Trophoblast cell (in vitro differentiated cells and primary cell): ENCODE data around the gene KCNAB1.

Experiments used
- DNase-seq, 2 donors: peaks; one replicate each; pipeline ENCODE4 v3.0.0-alpha.2; 2016
- H2AFZ ChIP-seq: 2 replicates; pipeline ENCODE4 v1.6.1; 2013; ENCODE audit warnings: low read length, moderate library complexity, mild to moderate bottlenecking; ENCODE audit not compliant: insufficient read depth, poor library complexity
- H2AK5ac ChIP-seq: 2 replicates; pipeline ENCODE4 v1.6.1; 2013; ENCODE audit warnings: mild to moderate bottlenecking, low read length
- H2BK120ac ChIP-seq: 2 replicates; pipeline ENCODE4 v1.6.1; 2013; ENCODE audit warnings: low read length, mild to moderate bottlenecking, moderate library complexity; ENCODE audit not compliant: insufficient read depth, poor library complexity
- H2BK12ac ChIP-seq: 2 replicates; pipeline ENCODE4 v1.6.1; 2013; ENCODE audit warnings: mild to moderate bottlenecking, low read length, moderate library complexity
- H2BK5ac ChIP-seq: 2 replicates; pipeline ENCODE4 v1.6.1; 2013; ENCODE audit warnings: low read length, low read depth, moderate library complexity, mild to moderate bottlenecking; ENCODE audit not compliant: poor library complexity
- H3K14ac ChIP-seq: 2 replicates; pipeline ENCODE4 v1.6.1; 2013; ENCODE audit warnings: mild to moderate bottlenecking, low read length
- H3K18ac ChIP-seq: 2 replicates; pipeline ENCODE4 v1.6.1; 2013; ENCODE audit warnings: mild to moderate bottlenecking, low read length
- H3K23ac ChIP-seq: 2 replicates; pipeline ENCODE4 v1.6.1; 2013; ENCODE audit warnings: low read length
- H3K27ac ChIP-seq: 2 replicates; pipeline ENCODE4 v1.5.1; 2013; ENCODE audit warnings: low read depth, mild to moderate bottlenecking, inconsistent platforms, low read length, moderate library complexity
- H3K27me3 ChIP-seq: 2 replicates; pipeline ENCODE4 v1.6.1; 2013; ENCODE audit warnings: inconsistent platforms, mild to moderate bottlenecking, low read length, moderate library complexity; ENCODE audit not compliant: insufficient read depth
- H3K36me3 ChIP-seq, 2 experiments: 1 replicate in 1 of 2; 2 replicates in 1 of 2; pipeline ENCODE4 v1.6.1; 2013; ENCODE audit warnings: low read length in 2 of 2, mild to moderate bottlenecking in 2 of 2, moderate library complexity in 1 of 2; ENCODE audit not compliant: insufficient read depth in 2 of 2, control insufficient read depth in 1 of 2
- H3K4ac ChIP-seq: 2 replicates; pipeline ENCODE4 v1.6.1; 2013; ENCODE audit warnings: low read depth, mild to moderate bottlenecking, low read length, moderate library complexity
- H3K4me1 ChIP-seq, 2 experiments: 1 replicate in 1 of 2; 2 replicates in 1 of 2; pipeline ENCODE4 v1.6.1; 2013; ENCODE audit warnings: low read length in 2 of 2, mild to moderate bottlenecking in 2 of 2, moderate library complexity in 1 of 2; ENCODE audit not compliant: insufficient read depth in 2 of 2, control insufficient read depth in 1 of 2
- H3K4me2 ChIP-seq: 2 replicates; pipeline ENCODE4 v1.6.1; 2013; ENCODE audit warnings: inconsistent platforms, mild to moderate bottlenecking, low read length, moderate library complexity
- H3K4me3 ChIP-seq: 2 replicates; pipeline ENCODE4 v1.5.1; 2013; ENCODE audit warnings: mild to moderate bottlenecking, low read depth, low read length, inconsistent platforms
- H3K79me1 ChIP-seq: one replicate; pipeline ENCODE4 v1.6.1; 2013; ENCODE audit warnings: low read length
- H3K79me2 ChIP-seq: 2 replicates; pipeline ENCODE4 v1.6.1; 2013; ENCODE audit warnings: low read length, mild to moderate bottlenecking; ENCODE audit not compliant: control insufficient read depth, insufficient read depth, poor library complexity
- H3K9ac ChIP-seq: 2 replicates; pipeline ENCODE4 v1.6.1; 2013; ENCODE audit warnings: mild to moderate bottlenecking, low read length
- H3K9me3 ChIP-seq: 2 replicates; pipeline ENCODE4 v1.6.1; 2013; ENCODE audit warnings: low read depth, mild to moderate bottlenecking, control low read depth, inconsistent platforms, low read length; ENCODE audit not compliant: insufficient read depth
- H4K12ac ChIP-seq: 2 replicates; pipeline ENCODE4 v1.6.1; 2013; ENCODE audit warnings: low read depth, mild to moderate bottlenecking, low read length, moderate library complexity
- H4K8ac ChIP-seq: 2 replicates; pipeline ENCODE4 v1.6.1; 2013; ENCODE audit warnings: low read depth, mild to moderate bottlenecking, low read length, moderate library complexity
- H4K91ac ChIP-seq: one replicate; pipeline ENCODE4 v1.6.1; 2013; ENCODE audit warnings: low read depth, mild to moderate bottlenecking, low read length, moderate library complexity
- WGBS: extraction: QIAGEN DNeasy Blood & Tissue Kit; methylation state at CpG from one replicate; pipeline ENCODE4 v1.1.7; 2013; ENCODE audit warnings: missing lambda C conversion rate; ENCODE audit not compliant: insufficient read length, insufficient coverage; ENCODE audit errors: extremely low coverage; 5-methylcytosine and 5-hydroxymethylcytosine counted together

KCNAB1 gene

DNA sequence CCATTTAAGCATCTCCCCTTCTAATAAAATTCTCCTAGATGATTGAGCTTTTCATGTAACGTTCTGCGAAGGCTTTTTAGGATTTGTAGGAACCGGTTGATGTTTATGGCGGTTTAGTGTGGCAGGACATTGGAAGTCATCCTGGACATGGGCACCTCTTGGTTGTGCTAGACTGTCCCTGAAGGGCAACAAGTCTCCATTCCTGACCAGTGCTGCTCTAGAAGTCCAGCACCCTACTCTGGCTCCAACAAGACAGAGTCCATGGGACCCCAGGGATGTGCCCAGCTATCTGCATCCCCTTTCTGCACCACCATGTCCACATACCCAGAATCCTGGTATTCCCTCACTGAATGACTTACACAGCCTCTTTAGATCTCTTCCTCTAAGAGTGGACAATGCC is 46.4 kb downstream of the KCNAB1 start:
- H2BK5ac ChIP-seq = no peak overlapping the region
- no peaks in the 10 kb centered on the region for H3K79me1 ChIP-seq
- no peaks in the 10 kb centered on the region for H3K9me3 ChIP-seq
- no peaks in the 10 kb centered on the region for H3K79me2 ChIP-seq
- no CpG with 5 or more reads among the region's 4 CpGs for WGBS
- H3K14ac ChIP-seq = no peak overlapping the region
- H2AK5ac ChIP-seq = no peak overlapping the region
- H3K27ac ChIP-seq = no peak overlapping the region
- no peak overlapping the region for H3K9ac ChIP-seq
- no peak overlapping the region for H3K4me3 ChIP-seq
- H4K8ac ChIP-seq = no peak overlapping the region
- no peak overlapping the region for H2AFZ ChIP-seq
- no peak overlapping the region for H3K18ac ChIP-seq
- H3K4me1 ChIP-seq = no peaks in the 10 kb centered on the region
- H2BK120ac ChIP-seq = no peak overlapping the region
- no peak overlapping the region for H2BK12ac ChIP-seq
- no peak for DNase-seq
- no peak overlapping the region for H3K4me2 ChIP-seq
- H3K36me3 ChIP-seq = no peaks in the 10 kb centered on the region
- H3K4ac ChIP-seq = no peak overlapping the region
- H3K23ac ChIP-seq = no peak overlapping the region
- no peaks in the 10 kb centered on the region for H3K27me3 ChIP-seq
- no peak overlapping the region for H4K91ac ChIP-seq
- no peak overlapping the region for H4K12ac ChIP-seq

DNA sequence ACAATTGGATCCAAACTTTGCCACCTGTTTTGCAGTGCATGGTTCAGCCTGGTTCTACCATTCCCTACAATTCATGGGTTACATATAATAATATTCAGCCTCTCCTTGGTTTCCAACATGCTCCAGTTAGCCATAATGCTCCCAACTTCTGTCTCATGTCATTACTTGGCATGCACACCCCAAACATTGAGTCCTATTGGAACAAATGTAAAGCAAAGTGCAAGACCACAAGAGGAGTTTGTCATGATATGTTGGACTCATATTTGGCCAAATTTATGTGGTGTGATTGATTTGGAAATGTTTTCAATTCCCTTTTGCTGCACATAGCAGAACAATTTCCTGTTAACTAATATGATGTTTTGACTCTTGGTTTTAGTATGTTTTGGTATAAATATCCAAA is 50.2 kb downstream of the KCNAB1 start:
- Histone ChIP-seq H3K36me3 (no peaks in the 10 kb centered on the region), H3K18ac (no peak overlapping the region), H4K12ac (no peak overlapping the region), H3K4me3 (no peak overlapping the region), H2BK120ac (no peak overlapping the region), H2BK5ac (no peak overlapping the region), H3K9me3 (no peaks in the 10 kb centered on the region), H3K79me2 (no peaks in the 10 kb centered on the region), H3K27me3 (no peaks in the 10 kb centered on the region), H3K23ac (no peak overlapping the region), H3K14ac (no peak overlapping the region), H3K4ac (no peak overlapping the region), H3K4me1 (no peaks in the 10 kb centered on the region), H3K79me1 (no peaks in the 10 kb centered on the region), H3K4me2 (no peak overlapping the region), H2AK5ac (no peak overlapping the region), H2BK12ac (no peak overlapping the region), H4K91ac (no peak overlapping the region), H3K9ac (no peak overlapping the region), H4K8ac (no peak overlapping the region), H3K27ac (no peak overlapping the region), H2AFZ (no peak overlapping the region)
- DNase-seq = no peak

DNA sequence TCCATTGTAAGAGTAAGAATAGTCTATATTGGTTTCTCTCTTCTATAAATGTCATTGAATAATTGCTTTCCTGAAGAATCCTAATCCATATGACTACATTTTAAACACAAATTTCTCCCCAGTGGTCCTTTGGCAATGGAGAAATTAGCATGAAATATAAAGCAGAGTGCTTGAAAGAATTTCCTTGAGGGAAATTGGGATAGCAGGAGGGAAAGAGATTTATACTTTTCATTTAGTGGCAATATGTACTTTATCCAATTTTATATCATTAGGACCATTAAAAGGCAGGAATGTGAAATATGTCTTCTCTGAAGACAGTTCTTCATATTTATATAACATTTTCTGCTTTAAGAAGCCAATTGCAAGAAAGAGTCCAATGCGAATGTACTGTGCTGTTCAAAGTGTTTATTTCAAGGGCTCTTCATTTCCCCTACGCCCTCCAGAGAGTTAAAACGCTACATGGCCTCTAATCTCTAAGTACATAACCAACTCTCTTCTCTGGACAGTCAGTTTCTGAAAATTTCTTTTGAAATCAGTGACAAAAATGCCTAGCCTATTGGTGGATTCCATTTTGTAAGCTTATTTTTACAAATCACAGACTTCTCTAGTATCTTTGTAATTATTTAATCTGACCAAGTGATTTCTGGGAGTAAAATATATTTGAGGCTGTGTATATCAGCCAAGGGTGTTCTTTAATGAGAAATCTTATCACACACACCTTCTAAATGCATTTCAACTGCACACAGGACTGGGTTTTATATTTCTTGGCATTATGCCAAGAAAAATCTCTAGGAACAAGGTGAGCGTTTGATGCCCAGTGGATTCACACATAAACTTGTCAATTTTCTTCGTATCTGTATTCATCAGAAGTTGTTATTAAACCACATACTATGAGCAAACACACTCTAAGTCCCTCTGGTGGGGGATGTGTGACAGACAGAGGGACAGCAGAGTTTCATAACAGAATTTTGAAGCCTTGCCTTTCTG is 51.2 kb downstream of the KCNAB1 start:
- Histone ChIP-seq H2AFZ (no peak overlapping the region), H3K4ac (no peak overlapping the region), H3K27me3 (no peaks in the 10 kb centered on the region), H2AK5ac (no peak overlapping the region), H3K4me1 (no peaks in the 10 kb centered on the region), H3K4me2 (no peak overlapping the region), H4K8ac (no peak overlapping the region), H4K12ac (no peak overlapping the region), H3K9me3 (no peaks in the 10 kb centered on the region), H3K18ac (no peak overlapping the region), H3K4me3 (no peak overlapping the region), H4K91ac (no peak overlapping the region), H3K23ac (no peak overlapping the region), H3K36me3 (no peaks in the 10 kb centered on the region), H2BK5ac (no peak overlapping the region), H3K27ac (no peak overlapping the region), H2BK120ac (no peak overlapping the region), H3K79me2 (no peaks in the 10 kb centered on the region), H3K9ac (no peak overlapping the region), H3K79me1 (no peaks in the 10 kb centered on the region), H3K14ac (no peak overlapping the region), H2BK12ac (no peak overlapping the region)
- peak in 1 of 2 donors; percentile 24 for DNase-seq
- no CpG with 5 or more reads among the region's 5 CpGs for WGBS

DNA sequence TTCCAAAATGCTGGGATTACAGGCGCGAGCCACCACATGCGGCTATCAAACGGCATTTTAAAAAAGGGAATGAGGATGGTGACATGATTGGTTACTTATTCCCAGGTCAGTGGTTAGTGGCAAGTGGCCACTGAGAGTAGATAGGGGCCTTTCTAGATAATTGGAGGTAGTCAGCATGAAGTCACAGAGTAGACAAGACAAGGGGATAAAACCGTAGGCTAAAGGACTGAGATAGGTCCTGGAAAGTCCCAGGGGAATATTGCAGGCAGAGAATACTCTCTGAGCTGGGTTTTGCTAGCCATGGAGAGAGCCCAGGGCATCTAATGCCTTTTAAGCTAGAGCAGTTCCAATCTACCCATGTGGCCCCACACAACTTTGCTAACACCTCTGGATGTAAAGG is 52.2 kb downstream of the KCNAB1 start:
- H3K79me1 ChIP-seq = no peaks in the 10 kb centered on the region
- H3K4me3 ChIP-seq = no peak overlapping the region
- no peak overlapping the region for H4K91ac ChIP-seq
- no peaks in the 10 kb centered on the region for H3K4me1 ChIP-seq
- H4K8ac ChIP-seq = no peak overlapping the region
- H3K4me2 ChIP-seq = no peak overlapping the region
- no peak overlapping the region for H2BK120ac ChIP-seq
- H2BK5ac ChIP-seq = no peak overlapping the region
- no CpG with 5 or more reads among the region's 5 CpGs for WGBS
- H3K27me3 ChIP-seq = no peaks in the 10 kb centered on the region
- no peak overlapping the region for H3K18ac ChIP-seq
- no peak overlapping the region for H2AFZ ChIP-seq
- H2AK5ac ChIP-seq = no peak overlapping the region
- no peak overlapping the region for H2BK12ac ChIP-seq
- H3K36me3 ChIP-seq = no peaks in the 10 kb centered on the region
- no peak overlapping the region for H3K4ac ChIP-seq
- no peak overlapping the region for H3K23ac ChIP-seq
- no peak overlapping the region for H3K9ac ChIP-seq
- DNase-seq = no peak
- no peak overlapping the region for H3K27ac ChIP-seq
- no peak overlapping the region for H3K14ac ChIP-seq
- H4K12ac ChIP-seq = no peak overlapping the region
- no peaks in the 10 kb centered on the region for H3K9me3 ChIP-seq
- no peaks in the 10 kb centered on the region for H3K79me2 ChIP-seq
